Measurements from ENCODE around the gene BBC3. TPM values are rescaled to one million over a fixed set of nuclear protein-coding genes. Genes with fewer than 3 reads are reported as not detected.

The BBC3 gene
- total RNA-seq, 2 experiments from 2014 or later = 39.8 to 42.1 TPM

GRCh38 chr19:47269596-47269995 is 38.6 kb upstream of the BBC3 start:
- Histone ChIP-seq H3K36me3 (ENCODE audit: insufficient read depth, low read length) (peaks cover 50% of the 10 kb centered on the region), H3K4me1 (ENCODE audit: insufficient read depth, low read length) (peaks cover 13% of the 10 kb centered on the region), H3K27me3 (ENCODE audit: control insufficient read depth in 1 of 2, insufficient read depth in 2 of 2, low read length in 2 of 2) (no peaks in the 10 kb centered on the region), H3K9me3 (ENCODE audit: control insufficient read depth in 1 of 2, insufficient read depth in 1 of 2, low read length in 2 of 2) (no peaks in the 10 kb centered on the region), H3K27ac (ENCODE audit: low read depth in 1 of 2, low read length in 2 of 2) (no peak overlapping the region), H3K4me3 (ENCODE audit: low read length) (no peak overlapping the region)
- no peak for TF ChIP-seq CTCF (IDR thresholded peaks at IDR 0.05)
- ATAC-seq (ENCODE audit: poor library complexity) (no peak), DNase-seq (no peak)
- intact Hi-C loops (cut with DNase I, micrococcal nuclease) = loop anchor here in 1 of 2 experiments (1.0 kb wide), 1 partner anchor 10 kb away; no protein-coding TSS in a partner anchor
- H3K27ac Mint-ChIP-seq = no peak overlapping the region
- ChIA-PET CTCF (no interaction called here), POLR2A (interaction anchor here (1.3 kb wide), 1 partner anchor 12 kb away, joined by 4 read pairs; no protein-coding TSS in a partner anchor)
- no peaks in the 10 kb centered on the region for H3K9me3 Mint-ChIP-seq
- peaks cover 71% of the 10 kb centered on the region for H3K36me3 Mint-ChIP-seq (ENCODE audit: low read depth)
- H3K27me3 Mint-ChIP-seq = no peaks in the 10 kb centered on the region
- peaks cover 16% of the 10 kb centered on the region for H3K4me1 Mint-ChIP-seq (ENCODE audit: low read depth)
- no peak overlapping the region for H3K4me3 Mint-ChIP-seq

- no peak for TF ChIP-seq CTCF (IDR thresholded peaks at IDR 0.05)
- H3K9me3 ChIP-seq (ENCODE audit: control insufficient read depth in 1 of 2, insufficient read depth in 1 of 2, low read length in 2 of 2) = no peaks in the 10 kb centered on the region
- H3K4me3 Mint-ChIP-seq = no peak overlapping the region
- CTCF ChIA-PET = interaction anchor here (0.9 kb wide), 1 partner anchor 24 kb away, joined by 3 read pairs; no protein-coding TSS in a partner anchor
- H3K27ac ChIP-seq (ENCODE audit: low read depth in 1 of 2, low read length in 2 of 2) = no peak overlapping the region
- POLR2A ChIA-PET = no interaction called here
- H3K4me1 ChIP-seq (ENCODE audit: insufficient read depth, low read length) = peaks cover 8% of the 10 kb centered on the region
- H3K27ac Mint-ChIP-seq = no peak overlapping the region
- peaks cover 61% of the 10 kb centered on the region for H3K36me3 ChIP-seq (ENCODE audit: insufficient read depth, low read length)
- H3K27me3 Mint-ChIP-seq = no peaks in the 10 kb centered on the region
- intact Hi-C loops (cut with DNase I, micrococcal nuclease) = no loop called here
- H3K4me1 Mint-ChIP-seq (ENCODE audit: low read depth) = peaks cover 8% of the 10 kb centered on the region
- ATAC-seq (ENCODE audit: poor library complexity) = no peak
- no peaks in the 10 kb centered on the region for H3K27me3 ChIP-seq (ENCODE audit: control insufficient read depth in 1 of 2, insufficient read depth in 2 of 2, low read length in 2 of 2)
- peaks cover 67% of the 10 kb centered on the region for H3K36me3 Mint-ChIP-seq (ENCODE audit: low read depth)
- H3K9me3 Mint-ChIP-seq = no peaks in the 10 kb centered on the region
- no peak for DNase-seq
- no peak overlapping the region for H3K4me3 ChIP-seq (ENCODE audit: low read length)
Measured at GRCh38 chr19:47268028-47268427, 37.0 kb upstream of the BBC3 start.

- intact Hi-C loops (cut with DNase I, micrococcal nuclease) = no loop called here
- H3K4me3 Mint-ChIP-seq = no peak overlapping the region
- Histone ChIP-seq H3K4me3 (ENCODE audit: low read length) (no peak overlapping the region), H3K9me3 (ENCODE audit: control insufficient read depth in 1 of 2, insufficient read depth in 1 of 2, low read length in 2 of 2) (no peaks in the 10 kb centered on the region), H3K4me1 (ENCODE audit: insufficient read depth, low read length) (peaks cover under 1% of the 10 kb centered on the region), H3K27me3 (ENCODE audit: control insufficient read depth in 1 of 2, insufficient read depth in 2 of 2, low read length in 2 of 2) (no peaks in the 10 kb centered on the region), H3K27ac (ENCODE audit: low read depth in 1 of 2, low read length in 2 of 2) (no peak overlapping the region), H3K36me3 (ENCODE audit: insufficient read depth, low read length) (peaks cover 67% of the 10 kb centered on the region)
- CTCF ChIA-PET = interaction anchor here (0.9 kb wide), 1 partner anchor 23 kb away, joined by 3 read pairs; no protein-coding TSS in a partner anchor
- H3K4me1 Mint-ChIP-seq (ENCODE audit: low read depth) = peaks cover 2% of the 10 kb centered on the region
- no peaks in the 10 kb centered on the region for H3K9me3 Mint-ChIP-seq
- DNase-seq = peak in 1 of 14 experiments; percentile 23
- H3K27me3 Mint-ChIP-seq = no peaks in the 10 kb centered on the region
- H3K27ac Mint-ChIP-seq = no peak overlapping the region
- TF ChIP-seq CTCF (IDR thresholded peaks at IDR 0.05) = no peak
- peaks cover 67% of the 10 kb centered on the region for H3K36me3 Mint-ChIP-seq (ENCODE audit: low read depth)
- POLR2A ChIA-PET = interaction anchor here (0.9 kb wide), 1 partner anchor 11 kb away, joined by 3 read pairs; the partner anchor contains the start of gene CCDC9
- ATAC-seq (ENCODE audit: poor library complexity) = no peak
Measured at GRCh38 chr19:47267350-47267759, 36.4 kb upstream of the BBC3 start.

All from CD4-positive, alpha-beta T cell (primary cell).